HG03575 (cell line): ENCODE results near the gene SORCS1.
A peak's percentile ranks its signal among the peaks of the same experiment; 100 is the strongest.
"Not testable (repeated sequence)": the region's sequence is repeated elsewhere in the genome, so short reads cannot be mapped to it uniquely, and the experiment has no call there.

ENCODE experiments used
- ATAC-seq: cut with Tn5 transposase; IDR thresholded peaks from one replicate; pipeline ENCODE4 v1.9.1; 2021; ENCODE audit not compliant: unreplicated experiment, insufficient number of reproducible peaks, low FRiP score; ENCODE audit errors: extremely low read depth

SORCS1 gene

GRCh38 chr10:106930751-106931150, 233.8 kb downstream of the SORCS1 start:
- ATAC-seq = no peak

- ATAC-seq = no peak
Measured at GRCh38 chr10:106929291-106929895, 235.1 kb downstream of the SORCS1 start.

- ATAC-seq = not testable (repeated sequence)
Measured at GRCh38 chr10:106928151-106928550, 236.4 kb downstream of the SORCS1 start.

- ATAC-seq = no peak
Measured at GRCh38 chr10:106925191-106925590, 239.3 kb downstream of the SORCS1 start.

- no peak for ATAC-seq
Measured at GRCh38 chr10:106920538-106920937, 244.0 kb downstream of the SORCS1 start.

GRCh38 chr10:106919871-106920282, 244.6 kb downstream of the SORCS1 start:
- peak; percentile 64 for ATAC-seq

- ATAC-seq = no peak
Measured at GRCh38 chr10:106917452-106918055, 247.0 kb downstream of the SORCS1 start.

- no peak for ATAC-seq
Measured at GRCh38 chr10:106914016-106914415, 250.5 kb downstream of the SORCS1 start.

- ATAC-seq = no peak
Measured at GRCh38 chr10:106913348-106913747, 251.2 kb downstream of the SORCS1 start.

- no peak for ATAC-seq
Measured at GRCh38 chr10:106911096-106911495, 253.4 kb downstream of the SORCS1 start.

GRCh38 chr10:106910666-106911065, 253.8 kb downstream of the SORCS1 start:
- no peak for ATAC-seq

- ATAC-seq = no peak
Measured at GRCh38 chr10:106908225-106908624, 256.3 kb downstream of the SORCS1 start.

GRCh38 chr10:106904209-106904608, 260.3 kb downstream of the SORCS1 start:
- no peak for ATAC-seq

GRCh38 chr10:106903180-106903579, 261.3 kb downstream of the SORCS1 start:
- no peak for ATAC-seq

- no peak for ATAC-seq
Measured at GRCh38 chr10:106900016-106900652, 264.4 kb downstream of the SORCS1 start.

GRCh38 chr10:106898446-106898845, 266.1 kb downstream of the SORCS1 start:
- no peak for ATAC-seq

- ATAC-seq = no peak
Measured at GRCh38 chr10:106897719-106898118, 266.8 kb downstream of the SORCS1 start.

- ATAC-seq = no peak
Measured at GRCh38 chr10:106894692-106895091, 269.8 kb downstream of the SORCS1 start.

- ATAC-seq = no peak
Measured at GRCh38 chr10:106877574-106877973, 286.9 kb downstream of the SORCS1 start.

- no peak for ATAC-seq
Measured at GRCh38 chr10:106874604-106874889, 290.0 kb downstream of the SORCS1 start.
